ENCODE data around the gene ALDH6A1. TPM values are rescaled to one million over a fixed set of nuclear protein-coding genes. Genes with fewer than 3 reads are reported as not detected.

The ALDH6A1 gene
- total RNA-seq, result 18.9 and 33.5 TPM in 2 replicates

DNA sequence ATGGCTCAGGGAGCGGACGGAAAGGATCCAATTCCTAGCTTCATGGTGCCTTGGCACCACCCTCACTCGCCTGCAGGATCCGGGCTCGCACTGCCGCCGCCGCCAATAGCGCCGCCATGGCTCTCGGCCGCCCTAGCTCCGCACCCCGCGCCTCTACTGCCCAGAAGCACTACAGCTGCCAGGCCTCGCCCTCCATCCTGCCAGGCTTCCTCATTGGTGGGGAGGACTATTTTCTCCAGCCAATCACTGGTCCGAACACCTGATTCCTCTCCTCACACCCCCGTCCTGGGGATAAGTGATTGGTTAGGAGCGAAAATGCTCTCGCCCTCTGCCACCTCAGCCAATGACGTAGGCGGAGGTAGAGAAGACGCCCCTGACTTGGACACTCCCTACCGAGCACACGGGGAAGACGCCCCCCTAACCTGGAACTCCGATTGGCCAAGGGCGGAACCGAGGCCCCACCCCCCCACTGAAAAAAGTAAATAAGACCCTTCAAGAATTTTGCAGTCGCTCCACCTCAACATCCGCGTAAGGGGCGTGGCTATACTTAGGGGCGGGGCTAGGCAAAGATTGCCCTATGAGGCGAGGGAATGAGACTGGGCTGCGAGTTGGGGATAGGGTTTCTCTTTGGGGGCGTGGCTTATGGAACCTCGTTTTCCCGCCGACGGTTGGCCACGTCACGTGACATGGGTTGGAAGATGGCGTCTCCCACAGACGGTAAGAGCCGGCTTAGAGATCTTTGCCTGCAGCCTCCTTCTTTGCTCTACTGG lies at the start of gene ALDH6A1, which contains the start of gene LIN52:
Gene ALDH6A1 (minus strand): TSS at position 177 of the 770 bp plus-strand sequence. CDS start 59 bp downstream, at position 118.
Gene LIN52 (plus strand): TSS at position 680 of the 770 bp plus-strand sequence. CDS start 19 bp downstream, at position 699.

DNA sequence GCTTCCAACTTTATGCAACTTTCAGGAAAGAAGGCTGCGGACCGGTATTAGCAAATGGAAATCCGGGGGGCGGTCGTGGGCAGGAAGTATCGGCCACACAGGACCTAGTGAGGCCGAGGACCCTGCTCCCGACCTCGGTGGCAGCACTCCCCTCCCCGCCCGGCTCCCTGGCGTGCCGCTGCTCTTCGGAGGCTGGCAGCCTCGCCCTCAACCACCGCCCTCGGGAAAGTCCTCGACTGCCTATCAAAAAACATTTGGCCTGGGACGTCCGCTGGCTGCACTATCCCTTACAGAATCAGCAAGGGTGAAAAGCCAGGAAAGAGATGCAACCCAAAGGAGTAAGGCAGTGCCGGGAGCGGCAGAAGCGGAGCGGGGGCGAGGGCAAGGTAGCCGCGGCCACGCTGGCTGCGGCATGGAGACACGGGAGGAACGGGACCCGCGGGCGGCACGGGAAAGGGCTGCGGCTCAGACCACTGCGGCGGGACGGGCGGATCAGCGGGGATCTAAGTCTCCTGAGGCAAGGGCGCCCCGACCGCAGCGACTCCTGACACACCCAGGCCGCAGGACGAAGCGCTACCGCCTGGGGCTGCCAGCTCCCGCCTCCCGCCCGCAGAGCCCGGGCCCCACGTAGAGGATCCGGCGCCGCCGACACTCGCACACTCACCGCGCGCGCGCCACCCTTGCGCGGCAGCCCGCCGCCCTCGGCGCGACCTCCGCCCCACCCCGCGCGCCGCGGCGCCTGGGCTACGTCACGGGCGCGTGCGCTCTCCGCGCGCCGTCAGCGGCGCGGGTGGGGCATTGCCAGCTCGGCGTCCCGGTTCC lies 65.5 kb downstream of the ALDH6A1 start, which contains the start of the genes BBOF1 and ENTPD5:
Gene BBOF1 (plus strand): TSS at position 764 of the 822 bp plus-strand sequence. CDS start 130 bp downstream, outside the sequence.
Gene ENTPD5 (minus strand): TSS at position 703 of the 822 bp plus-strand sequence. CDS start 31,186 bp downstream, outside the sequence.

Other genes starting within 250 kb of the ALDH6A1 start
- 6.0 and 11.2 TPM in 2 replicates for gene PTGR2, start 232.6 kb downstream of the ALDH6A1 start, total RNA-seq
- 101 and 103 TPM in 2 replicates for gene ZNF410, start 197.6 kb downstream of the ALDH6A1 start, total RNA-seq
- gene FAM161B, start 134.4 kb downstream of the ALDH6A1 start, total RNA-seq, result 3.4 and 4.0 TPM in 2 replicates
- 20.7 and 29.7 TPM in 2 replicates for gene COQ6, start 134.2 kb downstream of the ALDH6A1 start, total RNA-seq
- gene ENTPD5, start 65.2 kb downstream of the ALDH6A1 start, total RNA-seq, result 11.1 and 12.4 TPM in 2 replicates
- gene BBOF1, start 65.1 kb downstream of the ALDH6A1 start, total RNA-seq, result 4.0 and 4.4 TPM in 2 replicates
- gene LIN52, start 503 bp upstream of the ALDH6A1 start, total RNA-seq, result 9.2 and 11.6 TPM in 2 replicates
- not detected in 2 replicates for gene VSX2, start 155.0 kb upstream of the ALDH6A1 start, total RNA-seq
- gene ABCD4, start 218.5 kb upstream of the ALDH6A1 start, total RNA-seq, result 22.4 and 33.1 TPM in 2 replicates